ENCODE results near the gene RAB3A.

The RAB3A gene

DNA sequence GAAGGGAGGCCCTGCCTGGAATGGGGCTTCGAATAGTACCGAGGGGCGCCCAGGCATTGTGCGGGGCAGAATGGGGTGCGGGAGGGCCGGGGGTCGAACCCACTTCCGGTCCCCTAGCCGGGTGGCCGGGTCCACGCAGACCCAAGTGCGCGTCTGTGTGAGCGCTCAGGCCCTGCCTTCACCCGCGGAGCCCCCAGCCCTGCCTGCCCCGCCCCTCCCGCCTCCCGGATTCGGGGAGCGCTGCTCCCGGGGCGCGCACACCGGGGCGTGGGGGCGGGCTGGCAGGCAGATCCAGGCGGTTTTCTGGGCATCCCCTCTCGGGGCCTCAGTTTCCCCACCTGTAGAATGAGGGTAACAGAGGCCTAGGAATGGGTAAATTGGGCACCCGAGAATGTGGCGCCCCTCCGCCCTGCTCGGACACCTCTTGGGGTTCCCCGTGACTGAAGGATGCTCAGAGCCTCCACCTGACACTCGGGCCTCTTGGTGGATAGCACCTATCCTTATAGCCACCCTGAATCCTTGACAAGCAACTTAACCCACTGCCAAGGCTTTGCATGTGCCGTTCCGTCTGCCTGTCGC, 50.2 kb downstream of the RAB3A start (continued):
- TF ChIP-seq REST (tag by site-specific recombination; IDR thresholded peaks at IDR 0.05) (no peak), SALL2 (tag by site-specific recombination; IDR thresholded peaks at IDR 0.05; ENCODE audit: borderline replicate concordance) (no peak), ZNF248 (tag by site-specific recombination; IDR thresholded peaks at IDR 0.05) (no peak), ZNF76 (tag by site-specific recombination; IDR thresholded peaks at IDR 0.05; ENCODE audit: borderline replicate concordance, low read depth) (no peak), ZNF350 (tag by site-specific recombination; IDR thresholded peaks at IDR 0.05) (no peak), ZNF596 (tag by site-specific recombination; IDR thresholded peaks at IDR 0.05) (no peak), ZNF514 (tag by site-specific recombination; IDR thresholded peaks at IDR 0.05) (no peak), GLI4 (tag by site-specific recombination; IDR thresholded peaks at IDR 0.05) (no peak), SCRT1 (tag by site-specific recombination; IDR thresholded peaks at IDR 0.05; ENCODE audit: borderline replicate concordance) (no peak), ZNF132 (tag by site-specific recombination; IDR thresholded peaks at IDR 0.05; ENCODE audit: borderline replicate concordance) (no peak), ZNF792 (tag by site-specific recombination; IDR thresholded peaks at IDR 0.05) (no peak), ZFP37 (tag by site-specific recombination; IDR thresholded peaks at IDR 0.05) (no peak), ZNF660 (tag by site-specific recombination; IDR thresholded peaks at IDR 0.05) (no peak), ZNF626 (tag by site-specific recombination; IDR thresholded peaks at IDR 0.05) (no peak), ZBTB7A (tag by site-specific recombination; IDR thresholded peaks at IDR 0.05; ENCODE audit: low read depth) (peak; percentile 92; the same call in 1 of the 2 replicates), SCRT2 (tag by site-specific recombination; IDR thresholded peaks at IDR 0.05) (peak; percentile 74), SETDB1 (IDR thresholded peaks at IDR 0.05; ENCODE audit: insufficient read length, low read length) (no peak), KLF17 (tag by site-specific recombination; IDR thresholded peaks at IDR 0.05) (peak; percentile 58; the same call in 1 of the 2 replicates), ZNF600 (tag by site-specific recombination; IDR thresholded peaks at IDR 0.05) (no peak), ZNF658 (tag by site-specific recombination; IDR thresholded peaks at IDR 0.05) (no peak), ZNF324 (tag by site-specific recombination; IDR thresholded peaks at IDR 0.05) (no peak), ZNF558 (tag by site-specific recombination; IDR thresholded peaks at IDR 0.05) (no peak), ZNF529 (tag by site-specific recombination; IDR thresholded peaks at IDR 0.05; ENCODE audit: insufficient replicate concordance) (no peak), BCL11A (tag by site-specific recombination; IDR thresholded peaks at IDR 0.05; ENCODE audit: low read depth) (no peak), ZNF791 (tag by site-specific recombination; IDR thresholded peaks at IDR 0.05) (no peak), ZNF366 (tag by site-specific recombination; conservative IDR thresholded peaks at IDR 0.05) (no peak), YY2 (tag by site-specific recombination; IDR thresholded peaks at IDR 0.05) (no peak)
- TF ChIP-seq, protein P1, sequence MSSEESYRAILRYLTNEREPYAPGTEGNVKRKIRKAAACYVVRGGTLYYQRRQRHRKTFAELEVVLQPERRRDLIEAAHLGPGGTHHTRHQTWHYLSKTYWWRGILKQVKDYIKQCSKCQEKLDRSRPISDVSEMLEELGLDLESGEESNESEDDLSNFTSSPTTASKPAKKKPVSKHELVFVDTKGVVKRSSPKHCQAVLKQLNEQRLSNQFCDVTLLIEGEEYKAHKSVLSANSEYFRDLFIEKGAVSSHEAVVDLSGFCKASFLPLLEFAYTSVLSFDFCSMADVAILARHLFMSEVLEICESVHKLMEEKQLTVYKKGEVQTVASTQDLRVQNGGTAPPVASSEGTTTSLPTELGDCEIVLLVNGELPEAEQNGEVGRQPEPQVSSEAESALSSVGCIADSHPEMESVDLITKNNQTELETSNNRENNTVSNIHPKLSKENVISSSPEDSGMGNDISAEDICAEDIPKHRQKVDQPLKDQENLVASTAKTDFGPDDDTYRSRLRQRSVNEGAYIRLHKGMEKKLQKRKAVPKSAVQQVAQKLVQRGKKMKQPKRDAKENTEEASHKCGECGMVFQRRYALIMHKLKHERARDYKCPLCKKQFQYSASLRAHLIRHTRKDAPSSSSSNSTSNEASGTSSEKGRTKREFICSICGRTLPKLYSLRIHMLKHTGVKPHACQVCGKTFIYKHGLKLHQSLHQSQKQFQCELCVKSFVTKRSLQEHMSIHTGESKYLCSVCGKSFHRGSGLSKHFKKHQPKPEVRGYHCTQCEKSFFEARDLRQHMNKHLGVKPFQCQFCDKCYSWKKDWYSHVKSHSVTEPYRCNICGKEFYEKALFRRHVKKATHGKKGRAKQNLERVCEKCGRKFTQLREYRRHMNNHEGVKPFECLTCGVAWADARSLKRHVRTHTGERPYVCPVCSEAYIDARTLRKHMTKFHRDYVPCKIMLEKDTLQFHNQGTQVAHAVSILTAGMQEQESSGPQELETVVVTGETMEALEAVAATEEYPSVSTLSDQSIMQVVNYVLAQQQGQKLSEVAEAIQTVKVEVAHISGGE (tag by site-specific recombination; conservative IDR thresholded peaks at IDR 0.05; ENCODE audit: low read depth), result peak; percentile 54
- TF ChIP-seq, protein P2, sequence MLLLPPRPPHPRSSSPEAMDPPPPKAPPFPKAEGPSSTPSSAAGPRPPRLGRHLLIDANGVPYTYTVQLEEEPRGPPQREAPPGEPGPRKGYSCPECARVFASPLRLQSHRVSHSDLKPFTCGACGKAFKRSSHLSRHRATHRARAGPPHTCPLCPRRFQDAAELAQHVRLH (tag by site-specific recombination; IDR thresholded peaks at IDR 0.05), result no peak
- TF ChIP-seq, protein P3, sequence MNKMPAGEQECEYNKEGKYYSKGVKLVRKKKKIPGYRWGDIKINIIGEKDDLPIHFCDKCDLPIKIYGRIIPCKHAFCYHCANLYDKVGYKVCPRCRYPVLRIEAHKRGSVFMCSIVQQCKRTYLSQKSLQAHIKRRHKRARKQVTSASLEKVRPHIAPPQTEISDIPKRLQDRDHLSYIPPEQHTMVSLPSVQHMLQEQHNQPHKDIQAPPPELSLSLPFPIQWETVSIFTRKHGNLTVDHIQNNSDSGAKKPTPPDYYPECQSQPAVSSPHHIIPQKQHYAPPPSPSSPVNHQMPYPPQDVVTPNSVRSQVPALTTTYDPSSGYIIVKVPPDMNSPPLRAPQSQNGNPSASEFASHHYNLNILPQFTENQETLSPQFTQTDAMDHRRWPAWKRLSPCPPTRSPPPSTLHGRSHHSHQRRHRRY (tag by site-specific recombination; IDR thresholded peaks at IDR 0.05), result no peak

Measured in HEK293 (cell line).